Measurements from ENCODE around the gene CSH1. TPM values are rescaled to one million over a fixed set of nuclear protein-coding genes. Genes with fewer than 3 reads are reported as not detected.
"Not testable (repeated sequence)": the region's sequence is repeated elsewhere in the genome, so short reads cannot be mapped to it uniquely, and the experiment has no call there.

Gene CSH1
- not detected for polyA plus RNA-seq (ENCODE audit: insufficient read length)
- long read RNA-seq, donor 1, result 0 reads
- long read RNA-seq, donor 2, result 0 reads
- long read RNA-seq, donor 3, result 0 reads
- long read RNA-seq, donor 4, result 0 reads
- long read RNA-seq, donor 5, partial matches to known transcripts, result 0 of 1 reads
- long read RNA-seq, donor 5, other reads (novel, unspliced or antisense), result 0 of 1 reads
- long read RNA-seq, donor 6, result 0 reads
- long read RNA-seq, donor 7, result 0 reads
- long read RNA-seq, donor 8, result 0 reads

DNA sequence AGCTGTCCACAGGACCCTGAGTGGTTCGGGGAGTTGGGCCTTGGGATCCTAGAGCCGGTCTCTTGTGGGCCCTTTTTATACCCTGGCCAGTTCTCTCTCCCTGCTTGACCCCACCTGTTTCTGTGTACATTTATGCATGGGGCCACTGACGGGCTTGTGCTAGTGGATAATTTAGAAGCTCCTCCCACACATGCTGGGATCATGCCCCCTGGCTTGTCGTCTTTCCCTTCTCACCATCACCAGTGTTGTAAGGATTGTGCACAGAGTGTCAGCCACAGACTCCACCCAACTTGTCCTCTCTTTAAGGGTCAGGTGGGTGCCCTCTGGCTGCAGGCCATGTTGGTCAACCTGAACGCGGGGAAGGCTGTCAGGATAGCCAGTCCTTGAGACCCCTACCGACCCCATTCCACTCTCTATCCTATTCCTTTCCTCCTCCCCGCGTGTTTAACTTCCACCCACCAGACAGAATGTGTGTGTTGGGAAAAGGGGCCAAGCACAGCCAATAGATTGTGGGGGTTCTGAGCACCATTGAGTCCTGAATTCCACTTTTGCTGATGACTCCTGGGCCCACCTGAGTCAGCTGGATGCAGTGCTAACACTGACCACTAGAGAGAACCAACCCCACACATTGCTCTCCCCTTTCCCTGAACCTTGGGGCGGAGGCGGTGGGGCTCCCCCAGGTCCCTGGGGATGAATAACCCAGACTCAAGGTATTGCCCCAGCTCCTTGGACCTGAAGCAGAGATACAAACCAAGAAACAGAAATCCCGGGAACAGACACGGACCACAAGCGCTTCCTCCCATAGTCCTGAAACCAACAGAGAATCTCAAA, at the start of gene CSH1:
TSS of gene CSH1 (minus strand) at position 51 of the 831 bp plus-strand sequence. CDS start 63 bp downstream, outside the sequence.
- DNase-seq, result not testable (repeated sequence)

DNA sequence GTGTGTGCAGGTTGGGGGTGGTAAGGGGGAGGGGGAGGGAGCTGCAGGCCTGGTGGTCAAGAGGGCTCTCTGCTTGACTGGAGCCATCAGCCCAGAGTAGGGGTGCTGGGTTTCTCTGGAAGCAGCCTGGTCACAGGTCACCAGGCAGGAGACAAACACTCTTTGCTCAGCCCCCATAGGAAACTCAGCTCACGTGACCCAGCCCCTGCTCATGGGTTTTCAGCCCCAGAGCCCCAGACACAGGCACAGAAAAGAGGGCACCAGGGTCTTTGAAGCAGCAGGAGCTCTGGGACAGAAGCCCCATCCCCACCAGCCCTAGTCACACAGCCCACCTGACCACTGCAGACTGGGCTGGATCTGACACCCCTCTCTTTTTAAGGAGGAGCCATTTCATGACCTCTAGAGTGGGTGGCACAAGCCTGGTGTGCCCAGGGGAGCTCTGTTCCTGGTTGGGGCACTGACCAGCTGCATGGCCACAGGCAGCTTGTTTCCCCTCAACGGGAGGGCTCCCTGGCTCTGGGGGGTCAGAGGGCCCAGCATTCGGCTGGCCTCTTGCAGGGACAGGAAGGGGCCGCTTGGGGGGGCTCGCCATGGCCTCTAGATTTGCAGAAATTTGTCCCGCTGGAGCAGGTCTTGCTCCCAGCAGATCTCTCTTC, 49.5 kb upstream of the CSH1 start:
- DNase-seq, result peak; percentile 66

DNA sequence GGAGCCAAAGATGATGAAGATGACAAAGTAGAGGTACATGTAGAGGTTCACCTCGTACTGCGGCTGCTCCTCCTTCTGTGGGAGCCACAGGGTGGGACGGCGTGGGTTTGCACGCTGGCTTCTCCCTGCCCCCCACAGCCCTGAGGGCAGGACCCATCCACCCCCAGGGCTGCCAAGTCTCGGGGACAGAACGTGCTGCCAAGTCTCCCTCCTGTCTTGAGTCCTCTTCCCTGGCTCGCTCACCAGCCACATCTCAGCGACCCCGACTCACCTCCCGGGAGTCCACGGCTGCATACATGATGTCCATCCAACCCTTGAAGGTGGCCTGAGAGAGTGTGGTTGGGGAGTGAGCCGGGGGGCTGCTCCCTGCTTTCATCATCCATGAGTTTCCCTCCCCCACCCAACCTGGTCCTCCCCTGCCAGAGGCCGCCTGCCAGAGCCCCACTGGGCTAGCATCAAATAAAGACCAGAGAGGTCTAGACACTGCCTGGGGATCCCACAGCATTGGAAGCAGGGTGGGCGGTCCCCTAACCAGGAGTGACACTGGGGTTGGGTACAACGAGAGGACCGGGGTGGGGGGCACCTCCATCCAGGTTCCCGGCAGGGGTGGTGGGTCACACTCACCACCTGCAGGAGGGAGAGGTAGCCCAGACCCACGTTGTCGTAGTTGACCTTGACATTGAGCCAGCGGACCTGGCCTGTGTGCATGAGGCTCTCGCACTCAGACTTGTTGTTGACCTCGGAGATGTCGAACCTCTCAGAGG, 48.5 kb upstream of the CSH1 start:
- no peak for DNase-seq

DNA sequence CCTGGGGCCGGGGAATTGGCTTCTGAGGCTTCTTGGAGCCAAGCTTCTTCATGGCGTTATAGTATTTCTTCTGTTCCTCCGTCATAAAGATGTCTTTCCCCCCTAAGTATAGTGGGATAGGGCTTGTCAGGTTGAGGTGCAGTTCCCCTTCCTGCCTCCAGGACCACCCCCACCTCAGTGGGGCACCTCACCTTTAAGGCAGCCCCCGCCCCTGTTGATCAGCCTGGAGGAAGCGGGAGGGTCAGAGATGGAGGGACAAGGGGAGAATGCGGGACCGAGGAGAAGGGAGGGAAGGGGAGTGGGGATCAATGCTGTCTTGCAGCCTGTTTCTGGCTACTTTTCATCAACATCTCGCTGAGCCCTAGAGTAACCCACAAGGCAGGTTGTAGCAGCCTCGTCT, 47.4 kb upstream of the CSH1 start:
- DNase-seq, result no peak

DNA sequence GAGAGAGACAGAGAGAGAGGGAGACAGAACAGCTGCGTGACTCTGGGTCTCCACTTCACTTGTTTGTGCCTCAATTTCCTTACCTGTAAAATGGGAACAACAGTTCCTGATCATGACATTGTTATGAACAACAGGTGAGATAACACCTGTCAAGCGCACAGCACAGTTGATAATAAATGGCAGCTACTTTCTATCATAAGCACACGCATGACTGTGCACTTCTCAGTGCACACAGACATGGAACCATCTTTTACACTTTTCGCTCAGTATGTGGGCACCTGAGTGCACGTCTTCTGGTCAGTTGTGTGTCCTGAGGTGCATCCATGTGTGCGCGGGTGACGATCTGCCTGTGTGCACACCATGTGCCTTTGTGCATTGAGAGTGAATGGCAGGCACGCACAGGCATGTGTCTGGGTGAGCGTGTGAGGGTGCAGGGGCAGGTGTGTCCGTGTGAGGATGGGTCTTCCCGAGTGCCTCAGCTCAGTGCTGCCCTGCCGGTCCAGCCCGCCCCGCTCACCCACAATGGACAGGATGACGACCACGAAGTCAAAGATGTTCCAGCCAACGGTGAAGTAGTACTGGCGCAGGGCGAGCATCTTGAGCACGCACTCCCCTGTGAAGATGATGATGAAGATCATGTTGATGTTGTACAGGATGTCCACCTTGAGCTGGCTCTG, 46.1 kb upstream of the CSH1 start:
- no peak for DNase-seq

DNA sequence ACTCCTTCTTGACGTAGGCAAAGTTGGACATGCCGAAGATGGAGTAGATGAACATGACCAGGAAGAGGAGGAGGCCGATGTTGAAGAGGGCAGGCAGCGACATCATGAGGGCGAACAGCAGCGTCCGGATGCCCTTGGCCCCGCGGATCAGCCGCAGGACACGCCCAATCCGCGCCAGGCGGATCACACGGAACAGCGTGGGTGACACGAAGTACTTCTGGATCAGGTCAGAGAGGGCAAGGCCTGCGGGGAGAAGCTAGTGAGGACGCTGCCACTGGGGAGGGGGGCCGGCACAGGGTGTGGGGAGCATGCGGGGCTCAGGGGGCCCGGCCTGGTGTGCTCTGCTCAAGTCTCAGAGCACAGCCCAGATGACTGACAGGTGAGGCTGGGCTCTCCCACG, 45.4 kb upstream of the CSH1 start:
- no peak for DNase-seq

DNA sequence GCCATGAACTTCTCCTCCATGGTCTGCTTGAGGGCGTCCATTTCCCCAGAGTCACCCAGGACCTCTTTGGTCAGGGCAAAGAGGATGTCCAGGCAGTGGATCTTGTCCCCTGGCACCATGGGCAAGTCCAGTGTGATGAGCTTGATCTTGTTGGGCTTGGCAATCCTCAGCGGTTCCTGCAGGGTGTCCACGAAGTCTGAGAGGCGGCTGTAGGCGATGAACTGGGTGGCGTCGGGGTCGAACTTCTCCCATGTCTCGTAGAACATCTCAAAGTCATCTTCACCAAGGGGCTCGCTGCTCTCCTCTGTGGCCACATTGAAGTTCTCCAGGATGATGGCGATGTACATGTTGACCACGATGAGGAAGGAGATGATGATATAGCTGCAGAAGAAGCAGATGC, 44.8 kb upstream of the CSH1 start:
- DNase-seq, result no peak

DNA sequence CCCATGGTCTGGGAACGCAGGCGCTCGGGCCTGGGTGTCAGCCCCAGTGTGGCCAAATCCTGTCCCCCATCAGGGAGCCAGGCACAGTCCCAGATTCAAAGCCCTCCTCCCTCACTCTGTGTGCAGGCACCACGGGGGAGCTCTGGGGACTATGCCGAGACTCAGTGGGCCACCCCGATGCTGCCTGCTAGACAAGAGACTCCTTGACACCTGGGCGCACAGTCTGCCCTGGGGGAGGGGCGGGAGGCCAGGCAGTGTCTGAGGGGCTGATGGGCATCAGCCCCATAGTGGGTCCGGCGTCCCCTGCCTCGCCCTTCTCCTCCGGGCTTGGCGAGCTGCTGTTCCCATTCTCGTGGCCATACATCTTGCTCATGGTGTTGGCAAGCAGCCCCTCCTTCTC, 44.2 kb upstream of the CSH1 start:
- DNase-seq, result no peak

DNA sequence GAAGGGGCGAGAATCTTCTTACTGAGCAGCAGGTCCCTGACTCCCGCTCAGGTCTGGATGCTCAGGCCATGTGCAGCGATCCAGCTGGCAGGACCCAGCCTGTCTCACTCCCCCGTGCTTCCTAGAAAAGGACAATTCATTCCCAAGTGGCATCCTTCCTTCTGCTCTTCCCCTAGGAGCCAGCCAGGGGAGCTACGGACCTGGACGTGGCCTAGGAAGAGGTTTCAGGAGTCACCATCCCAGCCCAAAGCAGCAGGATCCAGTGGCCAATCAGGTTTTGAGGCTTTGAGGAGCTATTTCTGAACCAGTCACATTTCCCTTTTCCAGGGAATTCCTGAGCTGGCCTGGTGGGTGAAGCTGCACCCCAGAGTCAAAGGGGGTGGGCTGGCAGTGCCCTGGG, 43.5 kb upstream of the CSH1 start:
- DNase-seq, result no peak

DNA sequence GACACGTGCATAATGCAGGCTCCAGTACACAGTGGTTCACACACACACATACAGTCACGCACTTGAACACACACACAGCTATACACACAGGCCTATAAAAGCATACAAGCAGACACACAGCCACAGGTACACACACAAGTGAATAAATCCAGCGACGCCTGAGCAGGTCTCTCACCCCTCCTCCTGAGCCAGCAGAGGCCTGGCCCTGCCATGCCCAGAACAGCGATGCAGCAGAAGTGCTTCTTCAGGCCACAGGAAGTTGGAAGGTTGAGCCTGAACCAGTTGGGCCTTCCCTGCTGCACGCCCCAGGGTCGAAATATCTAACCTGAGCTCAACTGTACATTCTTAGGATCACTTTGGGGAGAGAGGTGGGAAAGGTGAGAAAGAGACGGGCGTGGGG, 43.0 kb upstream of the CSH1 start:
- no peak for DNase-seq

DNA sequence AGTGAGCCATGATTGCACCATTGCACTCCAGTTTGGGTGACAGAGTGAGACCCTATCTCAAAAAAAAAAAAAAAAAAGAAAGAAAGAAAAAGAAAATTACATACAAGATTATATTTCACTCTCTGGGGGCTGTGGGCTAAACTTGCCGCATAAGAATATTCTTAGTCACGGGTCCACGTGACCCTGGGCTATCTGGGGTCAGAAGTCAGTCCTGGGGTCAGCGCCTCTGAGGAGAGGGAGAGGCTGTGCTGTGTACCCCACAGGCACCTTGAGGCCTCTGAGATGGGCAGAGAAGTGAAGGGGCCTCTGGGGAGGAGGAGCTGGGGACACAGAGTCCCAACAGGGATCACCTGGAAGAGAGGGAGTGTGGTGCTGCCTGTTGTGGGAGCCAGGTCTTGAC, 41.5 kb upstream of the CSH1 start:
- DNase-seq, result no peak

DNA sequence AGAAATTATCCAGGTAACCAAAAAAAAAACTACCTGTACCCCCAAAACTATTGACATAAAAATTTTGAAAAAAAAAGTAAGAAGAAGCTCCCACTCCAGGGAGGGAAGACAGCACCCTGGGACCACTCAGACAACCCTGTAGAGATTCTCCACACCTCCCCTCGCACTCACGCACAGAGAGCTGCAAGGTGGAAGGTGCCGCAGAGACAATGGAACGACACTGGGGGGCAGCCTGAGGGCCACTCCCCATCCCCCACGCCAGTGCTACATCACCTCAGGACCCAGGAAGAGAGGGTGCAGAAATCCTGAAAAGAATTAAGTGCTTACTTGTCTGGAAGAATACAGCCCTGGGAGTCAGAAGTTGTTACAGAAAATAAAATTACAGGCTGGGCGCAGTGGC, 40.9 kb upstream of the CSH1 start:
- DNase-seq, result no peak

DNA sequence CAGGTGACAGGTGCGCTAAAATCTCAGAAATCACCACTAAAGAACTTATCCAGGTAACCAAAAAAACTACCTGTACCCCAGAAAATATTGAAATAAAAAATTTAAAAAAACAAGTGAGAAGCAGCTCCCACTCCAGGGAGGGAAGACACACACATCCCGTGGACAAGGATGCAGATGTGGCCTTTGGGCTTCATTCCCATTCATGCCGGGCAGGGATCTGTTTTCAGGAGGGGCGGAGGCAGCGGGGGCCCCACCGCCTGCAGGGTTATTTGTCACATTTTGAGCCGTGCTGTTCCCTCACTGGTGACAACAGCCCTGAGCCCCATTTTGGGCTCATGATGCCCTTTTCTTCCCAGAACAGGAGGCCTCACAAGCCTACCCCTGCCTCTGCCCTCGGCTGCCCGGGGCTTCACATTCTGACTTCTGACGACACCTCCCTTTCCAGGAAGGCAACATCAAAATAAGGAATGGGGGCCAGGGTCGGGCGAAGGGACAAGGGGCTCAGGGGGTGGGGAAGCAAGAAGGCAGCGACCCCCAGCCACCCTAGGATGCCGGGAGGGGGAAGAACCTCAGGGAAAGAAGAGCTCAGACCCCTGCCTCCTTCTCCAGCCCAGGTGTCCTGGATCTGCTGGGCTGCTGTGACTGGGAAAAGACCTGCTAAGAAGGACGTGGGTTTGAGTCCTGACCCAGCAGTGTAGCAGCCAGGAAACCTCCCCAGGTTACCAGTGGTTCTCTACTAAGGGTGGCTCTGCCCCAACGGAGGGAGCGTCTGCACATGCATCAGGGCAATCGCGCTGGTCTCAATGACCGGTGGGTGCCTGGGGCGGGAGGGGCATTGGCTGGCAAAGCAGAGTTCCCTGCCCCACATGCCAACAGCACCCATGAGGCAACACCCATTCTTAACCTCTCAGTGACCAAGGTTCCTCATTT, 38.1 kb upstream of the CSH1 start:
- DNase-seq, result no peak

DNA sequence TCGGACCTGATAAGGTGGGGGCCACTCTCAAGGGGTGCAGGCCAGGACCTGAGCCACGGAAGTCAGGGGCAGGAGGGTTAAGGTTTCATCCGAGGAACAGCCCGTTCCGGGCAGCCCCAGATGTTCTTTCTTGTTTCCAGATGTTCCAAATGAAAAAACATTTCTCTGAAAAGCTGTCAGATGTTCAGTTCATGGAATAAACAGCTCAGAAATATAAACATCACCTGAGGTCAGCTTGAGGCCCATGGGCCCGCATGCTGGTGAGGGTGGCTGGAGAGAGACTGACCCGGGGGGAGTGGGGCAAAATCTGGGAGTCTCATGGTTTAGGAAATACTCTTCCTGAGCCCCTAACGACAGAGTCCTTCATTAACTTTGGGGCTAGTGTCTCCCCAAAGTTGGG, 37.2 kb upstream of the CSH1 start:
- no peak for DNase-seq

DNA sequence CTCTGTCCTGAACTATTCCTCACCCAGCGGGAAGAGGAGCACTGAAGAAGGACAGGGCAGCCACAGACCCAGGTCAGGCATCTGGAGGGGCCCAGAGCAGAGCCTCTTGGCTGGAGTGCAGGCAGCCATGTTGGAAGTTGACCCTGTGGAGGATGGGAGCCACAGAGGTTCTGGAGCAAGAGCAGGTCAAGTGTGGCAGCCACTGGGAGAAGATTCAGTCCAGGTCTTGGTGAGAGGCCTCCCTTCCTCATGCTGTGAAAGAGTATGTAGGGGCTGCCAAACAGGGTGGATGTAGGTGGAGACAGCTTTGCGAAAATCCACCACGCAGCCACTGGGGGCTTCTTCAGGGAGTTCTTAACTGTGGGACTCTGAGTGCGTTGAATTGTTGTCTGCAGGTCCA, 36.3 kb upstream of the CSH1 start:
- no peak for DNase-seq

DNA sequence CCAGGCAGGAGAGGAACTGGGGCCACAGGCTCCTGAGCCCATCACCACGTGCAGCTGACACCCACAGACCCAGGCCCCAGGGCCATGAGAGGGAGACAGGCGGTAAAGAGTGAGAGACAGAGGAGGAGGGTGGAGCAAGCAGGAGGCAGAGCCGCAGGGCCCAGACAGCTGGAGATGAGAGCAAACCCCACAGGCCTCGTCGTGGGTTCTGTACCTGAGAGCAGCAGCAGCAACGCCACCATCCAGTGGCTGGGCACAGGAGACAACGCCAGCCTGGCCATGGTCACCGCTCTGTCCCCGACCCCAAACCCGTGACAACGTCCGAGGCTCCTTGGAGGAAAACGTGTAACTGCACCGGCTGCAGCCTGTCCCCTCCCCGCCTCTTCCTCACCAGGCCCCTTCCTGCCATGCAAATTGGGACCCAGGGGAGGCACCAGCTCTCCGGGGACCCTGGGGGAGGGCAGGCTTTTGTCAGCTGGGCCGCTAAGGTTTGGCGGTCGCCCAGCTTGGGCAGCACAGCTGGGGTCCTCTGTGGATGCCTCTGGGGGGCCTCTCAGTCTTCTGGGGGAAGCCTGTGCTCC, 35.7 kb upstream of the CSH1 start, which contains the start of gene CD79B:
TSS of gene CD79B (minus strand) at position 351 of the 581 bp plus-strand sequence. CDS start at position 281, 70 bp downstream.
- no peak for DNase-seq

DNA sequence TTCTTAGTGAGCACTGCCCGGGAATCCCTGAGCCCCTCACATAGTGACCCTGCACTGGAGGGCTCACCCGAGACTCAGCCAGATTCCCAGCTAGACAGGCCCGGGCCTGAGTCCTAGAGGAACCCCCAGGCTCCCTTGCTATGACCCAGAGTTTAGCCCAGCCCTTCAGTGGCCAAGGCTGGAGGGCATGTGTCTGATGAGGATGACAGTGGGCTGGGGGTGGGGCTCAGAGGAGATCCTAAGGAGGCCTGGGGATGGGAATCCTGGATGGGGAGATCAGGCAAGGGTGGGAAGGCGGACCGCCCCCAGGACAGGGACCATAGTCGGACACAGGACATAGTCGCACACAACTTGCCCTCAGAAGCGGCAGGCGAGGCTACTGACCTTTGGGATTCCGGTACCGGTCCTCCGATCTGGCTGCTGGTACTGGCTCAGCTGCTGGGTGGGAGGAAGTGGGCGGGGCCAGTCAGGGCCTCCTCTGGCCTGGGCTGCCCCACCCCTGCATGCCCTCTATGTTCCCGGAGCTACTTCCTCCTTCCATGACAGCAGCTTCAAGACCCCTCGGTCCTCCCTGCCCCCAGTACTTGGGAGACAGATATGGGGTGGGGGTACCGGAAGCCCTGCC, 34.7 kb upstream of the CSH1 start:
- no peak for DNase-seq

DNA sequence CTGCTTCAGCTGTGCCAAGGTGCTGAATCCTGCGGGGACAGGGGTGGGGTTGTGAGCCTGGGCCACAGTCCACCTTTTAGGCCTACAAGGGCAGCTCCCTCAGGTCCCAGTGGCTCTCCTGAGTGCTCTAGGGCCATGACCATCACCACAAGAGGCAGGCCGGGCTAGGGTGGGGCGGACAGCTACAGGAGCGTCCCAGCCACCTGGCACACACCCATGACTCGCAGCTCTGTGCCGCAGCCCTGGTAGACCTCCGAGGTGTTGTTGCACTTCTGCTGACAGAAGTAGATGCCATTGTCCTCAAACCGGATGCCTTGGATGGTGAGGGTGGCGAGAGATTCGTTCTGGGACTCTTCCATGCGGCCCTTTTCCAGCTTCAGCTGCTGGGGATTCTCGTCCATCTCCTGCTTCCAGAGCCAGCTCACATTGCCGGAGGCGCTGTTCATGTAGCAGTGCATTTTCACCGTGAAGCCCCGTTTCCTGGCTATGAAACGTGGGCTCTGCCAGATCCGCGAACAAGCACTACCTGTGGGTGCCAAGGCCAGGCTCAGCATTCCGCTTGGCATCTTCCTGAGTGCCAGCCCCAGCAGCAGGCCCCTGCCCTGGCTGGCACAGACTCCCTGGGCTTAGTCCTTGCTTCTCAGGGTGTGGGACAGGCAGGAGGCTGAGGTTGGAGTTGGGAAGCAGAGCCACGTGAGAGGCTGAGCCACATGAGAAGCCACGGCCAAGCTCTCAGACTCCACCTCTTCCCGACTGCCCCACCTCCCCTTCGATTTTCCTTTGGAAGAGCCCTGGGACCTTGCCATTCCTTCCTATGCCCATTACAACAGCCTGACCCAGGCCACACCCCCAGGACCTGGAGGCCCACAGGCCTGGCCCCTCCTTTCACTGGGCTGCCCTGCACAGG, 33.7 kb upstream of the CSH1 start:
- no peak for DNase-seq
